Esophagus squamous epithelium (tissue), 5 donors: ENCODE measurements around the gene CNOT1. TPM values are rescaled to one million over a fixed set of nuclear protein-coding genes. Genes with fewer than 3 reads are reported as not detected.

Experiments used
- DNase-seq: peaks from one replicate; lab custom pipeline; 2025; lab: John Stamatoyannopoulos, UW
- H3K27ac ChIP-seq, 4 donors: fragments of 200-600 bp; sonication (generic); one replicate each; pipeline ENCODE4 v1.5.1; 2016 to 2019; ENCODE audit warnings: mild to moderate bottlenecking in 1 of 4
- H3K27me3 ChIP-seq, 4 donors: fragments of 200-600 bp; sonication (generic); 1 replicate in 3 of 4; 2 replicates in 1 of 4; pipeline versions ENCODE4 v1.5.1 to v1.6.0; 2017 to 2021; ENCODE audit warnings: antibody characterized with exemption in 1 of 4
- H3K36me3 ChIP-seq, 3 donors: fragments of 200-600 bp; sonication (generic); one replicate each; pipeline ENCODE4 v1.5.1; 2016 to 2019
- H3K4me1 ChIP-seq, 3 donors: fragments of 200-600 bp; sonication (generic); one replicate each; pipeline ENCODE4 v1.5.1; 2017 to 2019
- H3K4me3 ChIP-seq, 4 donors: fragments of 200-600 bp; sonication (generic); 1 replicate in 3 of 4; 2 replicates in 1 of 4; pipeline ENCODE4 v1.5.1; 2016 to 2019; ENCODE audit warnings: mild to moderate bottlenecking in 2 of 4, moderate library complexity in 1 of 4
- H3K9me3 ChIP-seq, 3 donors: fragments of 200-600 bp; sonication (generic); one replicate each; pipeline ENCODE4 v1.5.1; 2016 to 2019
- POLR2A ChIP-seq, 4 donors: fragments of 450-650 bp; IDR thresholded peaks; one replicate each; pipeline ENCODE4 v1.6.1; 2017; ENCODE audit warnings: antibody characterized with exemption in 4 of 4, mild to moderate bottlenecking in 4 of 4, moderate library complexity in 3 of 4
- WGBS, 2 donors: methylation state at CpG; one replicate each; pipeline ENCODE4 v1.1.5; 2018; 5-methylcytosine and 5-hydroxymethylcytosine counted together
- intact Hi-C: fragments of 100-400 bp; cut with DNase I; formaldehyde crosslinking; loops from one replicate; pipeline ENCODE4 v1.15.0; 2022
- total RNA-seq, 4 donors: library from RNA; depleted of rRNA; stranded (reverse); fragments of >200 nt; gene quantifications; one replicate each; pipeline ENCODE4 v1.1.0, GENCODE V29; 2016
- TF ChIP-seq, protein P1 (sequence below), 6 experiments: fragments of 450-650 bp in 4 of 6; fragments of 200-600 bp in 2 of 6; sonication (generic) in 2 of 6; IDR thresholded peaks; one replicate each; pipeline ENCODE4 v1.5.1; 2016 to 2019; ENCODE audit warnings: antibody characterized with exemption in 6 of 6, mild to moderate bottlenecking in 4 of 6, moderate library complexity in 4 of 6
- donor health status: DM: yes; HTN: yes; CAD: no.

Gene CNOT1
- total RNA-seq, 4 donors from 2014 or later, result 124 to 229 (median 153) TPM

DNA sequence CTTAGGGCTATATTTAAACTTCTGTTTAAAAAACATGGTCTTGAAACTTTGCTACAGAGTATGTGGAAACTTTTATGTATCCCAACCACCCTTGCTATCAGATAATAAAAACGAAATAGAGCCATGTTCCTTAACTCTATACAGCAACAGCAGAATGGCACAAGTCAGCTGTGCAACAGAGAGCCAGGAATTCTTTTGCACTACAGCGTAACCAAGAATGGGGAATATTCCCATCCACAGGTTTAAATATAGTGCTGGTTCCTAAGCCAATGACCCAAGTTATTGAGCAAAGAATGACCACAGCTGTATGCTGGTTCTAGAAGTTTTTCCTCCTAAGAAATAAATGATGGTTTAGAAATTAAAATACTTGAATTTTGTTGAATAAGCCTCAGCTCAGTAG lies 81.2 kb downstream of the CNOT1 start:
- no peaks in the 10 kb centered on the region for H3K27me3 ChIP-seq
- intact Hi-C loops, result no loop called here
- 70 to 72% methylated on average over 2 of the region's 2 CpGs for WGBS, 2 donors
- peaks cover 27 to 100% (median 61%) of the 10 kb centered on the region in 3 donors for H3K36me3 ChIP-seq
- no peak for DNase-seq
- TF ChIP-seq POLR2A (IDR thresholded peaks at IDR 0.05), result no peak
- TF ChIP-seq, protein P1, sequence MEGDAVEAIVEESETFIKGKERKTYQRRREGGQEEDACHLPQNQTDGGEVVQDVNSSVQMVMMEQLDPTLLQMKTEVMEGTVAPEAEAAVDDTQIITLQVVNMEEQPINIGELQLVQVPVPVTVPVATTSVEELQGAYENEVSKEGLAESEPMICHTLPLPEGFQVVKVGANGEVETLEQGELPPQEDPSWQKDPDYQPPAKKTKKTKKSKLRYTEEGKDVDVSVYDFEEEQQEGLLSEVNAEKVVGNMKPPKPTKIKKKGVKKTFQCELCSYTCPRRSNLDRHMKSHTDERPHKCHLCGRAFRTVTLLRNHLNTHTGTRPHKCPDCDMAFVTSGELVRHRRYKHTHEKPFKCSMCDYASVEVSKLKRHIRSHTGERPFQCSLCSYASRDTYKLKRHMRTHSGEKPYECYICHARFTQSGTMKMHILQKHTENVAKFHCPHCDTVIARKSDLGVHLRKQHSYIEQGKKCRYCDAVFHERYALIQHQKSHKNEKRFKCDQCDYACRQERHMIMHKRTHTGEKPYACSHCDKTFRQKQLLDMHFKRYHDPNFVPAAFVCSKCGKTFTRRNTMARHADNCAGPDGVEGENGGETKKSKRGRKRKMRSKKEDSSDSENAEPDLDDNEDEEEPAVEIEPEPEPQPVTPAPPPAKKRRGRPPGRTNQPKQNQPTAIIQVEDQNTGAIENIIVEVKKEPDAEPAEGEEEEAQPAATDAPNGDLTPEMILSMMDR (IDR thresholded peaks at IDR 0.05), result no peak
- H3K4me1 ChIP-seq, result no peaks in the 10 kb centered on the region
- H3K4me3 ChIP-seq, result no peak overlapping the region
- no peak overlapping the region for H3K27ac ChIP-seq
- no peaks in the 10 kb centered on the region for H3K9me3 ChIP-seq

DNA sequence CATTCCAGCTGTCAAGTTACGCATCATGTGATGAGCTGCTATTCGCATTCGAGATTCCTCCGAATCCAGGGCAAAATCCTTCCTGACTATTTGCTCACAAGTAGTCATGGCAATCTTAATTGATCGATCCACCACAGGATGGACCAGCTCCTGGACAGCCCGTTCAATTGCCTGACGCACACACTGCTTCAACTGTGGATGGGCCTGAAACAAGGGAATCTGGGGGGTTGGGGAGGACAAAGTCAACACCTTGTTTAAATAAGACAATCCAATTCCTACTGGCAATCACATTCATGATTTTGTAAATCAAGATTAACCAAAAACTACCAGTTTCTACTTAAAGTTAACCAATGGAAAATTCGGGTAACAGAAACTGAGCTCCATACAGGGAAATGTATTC lies 85.9 kb downstream of the CNOT1 start:
- DNase-seq, result no peak
- no peak overlapping the region for H3K4me3 ChIP-seq
- intact Hi-C loops, result no loop called here
- no peaks in the 10 kb centered on the region for H3K9me3 ChIP-seq
- H3K4me1 ChIP-seq, result no peaks in the 10 kb centered on the region
- 93 to 94% methylated on average over 8 of the region's 8 CpGs for WGBS, 2 donors
- H3K27ac ChIP-seq, result no peak overlapping the region
- peaks cover 43 to 100% (median 74%) of the 10 kb centered on the region in 3 donors for H3K36me3 ChIP-seq
- no peaks in the 10 kb centered on the region for H3K27me3 ChIP-seq
- TF ChIP-seq, protein P1 (IDR thresholded peaks at IDR 0.05), result no peak
- TF ChIP-seq POLR2A (IDR thresholded peaks at IDR 0.05), result no peak

DNA sequence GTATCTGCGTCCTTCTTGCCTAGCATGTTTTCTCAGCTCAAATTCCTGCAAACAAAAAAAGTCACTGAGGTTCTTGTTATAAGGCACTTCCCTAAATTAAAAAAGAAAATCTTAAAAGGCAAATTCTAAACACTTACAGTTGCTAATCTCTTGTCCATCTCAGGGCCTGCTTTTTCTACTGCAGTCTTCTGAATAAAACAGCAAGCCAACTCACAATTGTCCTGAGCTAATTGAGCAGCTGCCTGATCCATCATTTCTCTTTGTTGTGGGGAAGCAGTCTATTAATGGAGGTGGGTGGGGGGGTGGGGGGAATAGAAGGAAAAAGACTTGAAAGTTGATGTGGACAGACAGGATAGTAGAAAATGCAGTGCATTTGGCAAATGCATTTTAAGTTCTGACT lies 87.3 kb downstream of the CNOT1 start:
- peaks cover 54 to 100% (median 82%) of the 10 kb centered on the region in 3 donors for H3K36me3 ChIP-seq

GRCh38 chr16:58541711-58542110 lies 87.9 kb downstream of the CNOT1 start:
- no peak for DNase-seq
- 85 to 90% methylated on average over 2 of the region's 2 CpGs for WGBS, 2 donors
- Histone ChIP-seq H3K4me1 (no peaks in the 10 kb centered on the region), H3K27me3 (no peaks in the 10 kb centered on the region), H3K27ac (no peak overlapping the region), H3K36me3 (peaks cover 58 to 100% (median 84%) of the 10 kb centered on the region in 3 donors), H3K9me3 (no peaks in the 10 kb centered on the region), H3K4me3 (no peak overlapping the region)
- no peak for TF ChIP-seq POLR2A (IDR thresholded peaks at IDR 0.05)
- TF ChIP-seq, protein P1 (IDR thresholded peaks at IDR 0.05), result no peak
- intact Hi-C loops, result no loop called here

More for the DNA sequence above, 87.3 kb downstream of the CNOT1 start:
- intact Hi-C loops, result no loop called here
- Histone ChIP-seq H3K9me3 (no peaks in the 10 kb centered on the region), H3K27ac (no peak overlapping the region), H3K4me1 (no peaks in the 10 kb centered on the region), H3K4me3 (no peak overlapping the region), H3K27me3 (no peaks in the 10 kb centered on the region)
- WGBS, 2 donors, result 75 to 82% methylated on average over 1 of the region's 1 CpG
- TF ChIP-seq POLR2A (IDR thresholded peaks at IDR 0.05), result no peak
- TF ChIP-seq, protein P1 (IDR thresholded peaks at IDR 0.05), result no peak
- no peak for DNase-seq

- no peaks in the 10 kb centered on the region for H3K4me1 ChIP-seq
- DNase-seq, result no peak
- H3K36me3 ChIP-seq, result peaks cover 58 to 100% (median 77%) of the 10 kb centered on the region in 3 donors
- TF ChIP-seq, protein P1 (IDR thresholded peaks at IDR 0.05), result no peak
- TF ChIP-seq POLR2A (IDR thresholded peaks at IDR 0.05), result no peak
- H3K27ac ChIP-seq, result no peak overlapping the region
- intact Hi-C loops, result no loop called here
- WGBS, 2 donors, result 74 to 82% methylated on average over 10 of the region's 10 CpGs
- no peak overlapping the region for H3K4me3 ChIP-seq
- H3K9me3 ChIP-seq, result no peaks in the 10 kb centered on the region
- H3K27me3 ChIP-seq, result no peaks in the 10 kb centered on the region
Observed at GRCh38 chr16:58537124-58537906, 92.3 kb downstream of the CNOT1 start.
